PC-9 (cell line): ENCODE data around the gene JADE2. TPM values are rescaled to one million over a fixed set of nuclear protein-coding genes. Genes with fewer than 3 reads are reported as not detected.

Experiments
- BruUV-seq: library from RNA; stranded (reverse); fragments of 400-500 nt; replicated peaks from 2 replicates; lab custom pipeline; 2021; lab: Mats Ljungman, UMichigan
- CTCF ChIA-PET: fragments of 300-600 bp; sonication (Branson Sonifier 250); formaldehyde crosslinking; loops from one replicate; lab custom pipeline; 2022; ENCODE audit warnings: antibody characterized with exemption; lab: Charles Lee
- POLR2A ChIA-PET: fragments of 300-600 bp; sonication (Branson Sonifier 250); formaldehyde crosslinking; loops from one replicate; lab custom pipeline; 2022; ENCODE audit warnings: antibody characterized with exemption; ENCODE audit not compliant: unreplicated experiment; lab: Charles Lee
- DNase-seq, 2 experiments: peaks; one replicate each; pipeline versions ENCODE4 v3.0.0 to v3.0.0-alpha.2; 2015 to 2022; ENCODE audit warnings: mixed read lengths in 1 of 2
- H2AFZ ChIP-seq: fragments of 200-600 bp; sonication (generic); 2 replicates; pipeline ENCODE4 v1.8.1; 2017; ENCODE audit warnings: antibody characterized with exemption
- H3F3A ChIP-seq: fragments of 200-600 bp; sonication (generic); 2 replicates; pipeline ENCODE4 v1.8.1; 2017; ENCODE audit warnings: antibody characterized with exemption, mild to moderate bottlenecking, low read depth; ENCODE audit not compliant: insufficient read depth
- H3K27ac ChIP-seq: fragments of 200-600 bp; sonication (generic); 2 replicates; pipeline ENCODE4 v1.6.1; 2016; ENCODE audit warnings: mixed run types
- H3K27me3 ChIP-seq: fragments of 200-600 bp; sonication (generic); 2 replicates; pipeline ENCODE4 v1.6.1; 2016; ENCODE audit warnings: low read depth, mixed run types; ENCODE audit not compliant: insufficient read depth
- H3K36me3 ChIP-seq: fragments of 200-600 bp; sonication (generic); 2 replicates; pipeline ENCODE4 v1.6.1; 2016; ENCODE audit warnings: low read depth, mixed run types
- H3K4me1 ChIP-seq: fragments of 200-600 bp; sonication (generic); replicated peaks from 2 replicates; pipeline ENCODE4 v1.6.1; 2016; ENCODE audit warnings: mixed run types; ENCODE audit not compliant: insufficient read depth
- H3K4me2 ChIP-seq: fragments of 200-600 bp; sonication (generic); 2 replicates; pipeline ENCODE4 v1.6.1; 2017; ENCODE audit warnings: mixed run types
- H3K4me3 ChIP-seq: fragments of 200-600 bp; sonication (generic); 2 replicates; pipeline ENCODE4 v1.6.1; 2016; ENCODE audit warnings: mixed run types
- H3K79me2 ChIP-seq: fragments of 200-600 bp; sonication (generic); 2 replicates; pipeline ENCODE4 v1.6.1; 2017; ENCODE audit warnings: low read depth, mixed run types
- H3K9me2 ChIP-seq: fragments of 200-600 bp; sonication (generic); 2 replicates; pipeline ENCODE4 v1.8.1; 2017; ENCODE audit warnings: mild to moderate bottlenecking; ENCODE audit not compliant: insufficient read depth
- H3K9me3 ChIP-seq: fragments of 200-600 bp; sonication (generic); 2 replicates; pipeline ENCODE4 v1.8.1; 2016; ENCODE audit warnings: low read depth; ENCODE audit not compliant: insufficient read depth
- H4K20me1 ChIP-seq: fragments of 200-600 bp; sonication (generic); 2 replicates; pipeline ENCODE4 v1.8.1; 2017; ENCODE audit not compliant: insufficient read depth
- EZH2 ChIP-seq: fragments of 200-600 bp; sonication (generic); IDR thresholded peaks from 2 replicates; pipeline ENCODE4 v1.8.0; 2017; ENCODE audit warnings: antibody characterized with exemption, low read depth
- intact Hi-C: fragments of 100-400 bp; cut with micrococcal nuclease; formaldehyde crosslinking; loops from one replicate; pipeline ENCODE4 v1.10.0; 2022; ENCODE audit not compliant: unreplicated experiment
- total RNA-seq: library from RNA; stranded (reverse); gene quantifications from 2 replicates; pipeline ENCODE4 v1.2.3, GENCODE V29; 2021
- TF ChIP-seq, protein P1 (sequence below): fragments of 200-600 bp; sonication (generic); conservative IDR thresholded peaks from 2 replicates; pipeline ENCODE4 v1.6.1; 2017; ENCODE audit warnings: mixed run types, antibody characterized with exemption, mild to moderate bottlenecking, moderate library complexity

The JADE2 gene
- total RNA-seq, 1 experiment from 2014 or later: 82.1 TPM

GRCh38 chr5:134620634-134621033 lies 95.2 kb downstream of the JADE2 start:
- CTCF ChIA-PET: no interaction called here
- no TSS peak for BruUV-seq

DNA sequence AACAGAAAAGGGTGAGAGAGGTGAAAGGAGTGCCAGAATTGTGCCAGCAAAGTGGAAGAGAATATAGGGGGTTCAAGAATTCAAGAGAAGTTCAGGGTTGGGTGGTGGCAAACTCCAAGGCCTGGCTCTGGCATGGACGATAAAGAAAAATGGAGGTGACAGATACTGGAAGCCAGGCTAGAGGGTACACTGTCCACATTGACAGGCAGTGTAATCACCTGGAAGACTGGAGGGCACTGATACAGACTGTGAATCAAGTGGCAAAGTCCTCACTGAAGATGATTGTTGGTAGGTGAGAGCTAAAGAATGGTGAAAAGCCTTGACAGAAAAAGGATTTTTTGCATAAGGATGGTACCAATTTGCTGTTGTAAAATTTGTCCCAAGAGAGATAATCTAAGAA lies 100.1 kb downstream of the JADE2 start:
- Histone ChIP-seq H2AFZ (no peak overlapping the region), H3K9me3 (no peaks in the 10 kb centered on the region), H3K79me2 (peaks cover 32% of the 10 kb centered on the region), H3K4me3 (no peak overlapping the region), H3K9me2 (no peaks in the 10 kb centered on the region), H3F3A (peaks cover 19% of the 10 kb centered on the region; the same call in 1 of the 2 replicates), H4K20me1 (peaks cover 3% of the 10 kb centered on the region; the same call in 1 of the 2 replicates), H3K4me2 (no peak overlapping the region), H3K27ac (no peak overlapping the region), H3K36me3 (0 out of 2 replicates have a peak, but pooled peaks cover 6% of the 10 kb centered on the region), H3K4me1 (peaks cover 10% of the 10 kb centered on the region), H3K27me3 (no peaks in the 10 kb centered on the region)
- no TSS peak for BruUV-seq
- DNase-seq: no peak
- CTCF ChIA-PET: no interaction called here
- intact Hi-C loops: no loop called here
- no peak for TF ChIP-seq EZH2
- TF ChIP-seq, protein P1, sequence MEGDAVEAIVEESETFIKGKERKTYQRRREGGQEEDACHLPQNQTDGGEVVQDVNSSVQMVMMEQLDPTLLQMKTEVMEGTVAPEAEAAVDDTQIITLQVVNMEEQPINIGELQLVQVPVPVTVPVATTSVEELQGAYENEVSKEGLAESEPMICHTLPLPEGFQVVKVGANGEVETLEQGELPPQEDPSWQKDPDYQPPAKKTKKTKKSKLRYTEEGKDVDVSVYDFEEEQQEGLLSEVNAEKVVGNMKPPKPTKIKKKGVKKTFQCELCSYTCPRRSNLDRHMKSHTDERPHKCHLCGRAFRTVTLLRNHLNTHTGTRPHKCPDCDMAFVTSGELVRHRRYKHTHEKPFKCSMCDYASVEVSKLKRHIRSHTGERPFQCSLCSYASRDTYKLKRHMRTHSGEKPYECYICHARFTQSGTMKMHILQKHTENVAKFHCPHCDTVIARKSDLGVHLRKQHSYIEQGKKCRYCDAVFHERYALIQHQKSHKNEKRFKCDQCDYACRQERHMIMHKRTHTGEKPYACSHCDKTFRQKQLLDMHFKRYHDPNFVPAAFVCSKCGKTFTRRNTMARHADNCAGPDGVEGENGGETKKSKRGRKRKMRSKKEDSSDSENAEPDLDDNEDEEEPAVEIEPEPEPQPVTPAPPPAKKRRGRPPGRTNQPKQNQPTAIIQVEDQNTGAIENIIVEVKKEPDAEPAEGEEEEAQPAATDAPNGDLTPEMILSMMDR: no peak
- POLR2A ChIA-PET: no interaction called here

More at GRCh38 chr5:134620634-134621033, 95.2 kb downstream of the JADE2 start:
- intact Hi-C loops: no loop called here
- Histone ChIP-seq H4K20me1 (no peaks in the 10 kb centered on the region; the same call in 1 of the 2 replicates), H3K27ac (no peak overlapping the region), H3K4me2 (no peak overlapping the region), H3K9me2 (no peaks in the 10 kb centered on the region), H2AFZ (no peak overlapping the region), H3K36me3 (peaks cover 27% of the 10 kb centered on the region; the same call in 1 of the 2 replicates), H3K4me3 (no peak overlapping the region), H3K4me1 (no peaks in the 10 kb centered on the region), H3K79me2 (peaks cover 6% of the 10 kb centered on the region), H3K9me3 (no peaks in the 10 kb centered on the region), H3F3A (peaks cover 5% of the 10 kb centered on the region; the same call in 1 of the 2 replicates), H3K27me3 (no peaks in the 10 kb centered on the region)
- TF ChIP-seq EZH2: no peak
- TF ChIP-seq, protein P1: no peak
- POLR2A ChIA-PET: no interaction called here
- no peak for DNase-seq

- H4K20me1 ChIP-seq: peaks cover 3% of the 10 kb centered on the region; the same call in 1 of the 2 replicates
- H3K27ac ChIP-seq: peak overlapping the region; percentile 57
- CTCF ChIA-PET: no interaction called here
- DNase-seq: peak in 1 of 2 experiments; percentile 85
- intact Hi-C loops: no loop called here
- H3K9me2 ChIP-seq: no peaks in the 10 kb centered on the region
- H3K9me3 ChIP-seq: no peaks in the 10 kb centered on the region
- TF ChIP-seq EZH2: no peak
- TF ChIP-seq, protein P1: no peak
- POLR2A ChIA-PET: interaction anchor here (0.6 kb wide), 1 partner anchor 105 kb away, joined by 10 read pairs; no protein-coding TSS in a partner anchor
- H3K36me3 ChIP-seq: 0 out of 2 replicates have a peak, but pooled peaks cover 4% of the 10 kb centered on the region
- no peak overlapping the region for H2AFZ ChIP-seq
- H3K4me2 ChIP-seq: peak overlapping the region; percentile 32
- peaks cover 40% of the 10 kb centered on the region for H3K79me2 ChIP-seq
- H3K4me1 ChIP-seq: peaks cover 16% of the 10 kb centered on the region
- no peaks in the 10 kb centered on the region for H3K27me3 ChIP-seq
- H3K4me3 ChIP-seq: no peak overlapping the region
- no TSS peak for BruUV-seq
- peaks cover 19% of the 10 kb centered on the region; the same call in 1 of the 2 replicates for H3F3A ChIP-seq
Measured at GRCh38 chr5:134626369-134627014, 101.0 kb downstream of the JADE2 start.

Other genes with a start within 250 kb of the JADE2 start
- gene CDKL3, start 158.5 kb upstream of the JADE2 start, total RNA-seq: 3.8 and 4.7 TPM in 2 replicates
- gene UBE2B, start 154.1 kb upstream of the JADE2 start, total RNA-seq: 61.9 and 85.5 TPM in 2 replicates
- 35.3 and 36.1 TPM in 2 replicates for gene CDKN2AIPNL, start 113.8 kb upstream of the JADE2 start, total RNA-seq
- gene SAR1B, start 107.2 kb downstream of the JADE2 start, total RNA-seq: 37.6 and 49.5 TPM in 2 replicates
- 10.4 and 16.2 TPM in 2 replicates for gene SEC24A, start 123.1 kb downstream of the JADE2 start, total RNA-seq
- 24.4 and 28.0 TPM in 2 replicates for gene CAMLG, start 212.9 kb downstream of the JADE2 start, total RNA-seq
- gene DDX46, start 233.1 kb downstream of the JADE2 start, total RNA-seq: 76.5 and 79.8 TPM in 2 replicates